Fibroblast of mammary gland (primary cell): ENCODE measurements around the gene HMGB2.

Source experiments
- DNase-seq: peaks from one replicate; pipeline ENCODE4 v3.0.0-alpha.2; 2010; ENCODE audit warnings: low read depth
- H3K4me3 ChIP-seq: 2 replicates; pipeline ENCODE4 v1.5.1; 2011; ENCODE audit warnings: low read depth, mild to moderate bottlenecking, low read length, moderate library complexity; ENCODE audit not compliant: control insufficient read depth
- TF ChIP-seq, protein P1 (sequence below): conservative IDR thresholded peaks from 2 replicates; pipeline ENCODE4 v1.5.1; 2011; ENCODE audit warnings: low read depth, low read length, inconsistent platforms; ENCODE audit not compliant: control insufficient read depth, insufficient read depth

Gene HMGB2

DNA sequence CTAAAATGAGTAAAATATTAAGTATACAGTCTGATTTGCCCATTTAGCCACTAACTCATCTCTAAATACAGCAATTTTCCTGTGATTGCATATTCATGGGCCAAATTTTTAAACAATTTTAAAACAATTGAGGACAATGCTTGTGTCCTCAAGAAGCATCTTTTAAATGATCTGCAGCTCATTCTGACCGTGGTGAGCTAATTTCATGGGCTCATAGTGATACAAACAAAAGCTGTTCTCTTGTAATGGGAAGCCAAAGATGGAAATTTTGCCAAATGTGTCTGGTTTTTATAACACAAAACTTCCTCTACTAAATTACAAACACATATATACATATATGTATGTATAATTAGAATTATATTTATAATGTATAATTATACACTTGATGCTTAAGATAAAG lies 39.7 kb downstream of the HMGB2 start:
- no peak for DNase-seq
- no peak overlapping the region for H3K4me3 ChIP-seq
- TF ChIP-seq, protein P1, sequence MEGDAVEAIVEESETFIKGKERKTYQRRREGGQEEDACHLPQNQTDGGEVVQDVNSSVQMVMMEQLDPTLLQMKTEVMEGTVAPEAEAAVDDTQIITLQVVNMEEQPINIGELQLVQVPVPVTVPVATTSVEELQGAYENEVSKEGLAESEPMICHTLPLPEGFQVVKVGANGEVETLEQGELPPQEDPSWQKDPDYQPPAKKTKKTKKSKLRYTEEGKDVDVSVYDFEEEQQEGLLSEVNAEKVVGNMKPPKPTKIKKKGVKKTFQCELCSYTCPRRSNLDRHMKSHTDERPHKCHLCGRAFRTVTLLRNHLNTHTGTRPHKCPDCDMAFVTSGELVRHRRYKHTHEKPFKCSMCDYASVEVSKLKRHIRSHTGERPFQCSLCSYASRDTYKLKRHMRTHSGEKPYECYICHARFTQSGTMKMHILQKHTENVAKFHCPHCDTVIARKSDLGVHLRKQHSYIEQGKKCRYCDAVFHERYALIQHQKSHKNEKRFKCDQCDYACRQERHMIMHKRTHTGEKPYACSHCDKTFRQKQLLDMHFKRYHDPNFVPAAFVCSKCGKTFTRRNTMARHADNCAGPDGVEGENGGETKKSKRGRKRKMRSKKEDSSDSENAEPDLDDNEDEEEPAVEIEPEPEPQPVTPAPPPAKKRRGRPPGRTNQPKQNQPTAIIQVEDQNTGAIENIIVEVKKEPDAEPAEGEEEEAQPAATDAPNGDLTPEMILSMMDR = no peak

DNA sequence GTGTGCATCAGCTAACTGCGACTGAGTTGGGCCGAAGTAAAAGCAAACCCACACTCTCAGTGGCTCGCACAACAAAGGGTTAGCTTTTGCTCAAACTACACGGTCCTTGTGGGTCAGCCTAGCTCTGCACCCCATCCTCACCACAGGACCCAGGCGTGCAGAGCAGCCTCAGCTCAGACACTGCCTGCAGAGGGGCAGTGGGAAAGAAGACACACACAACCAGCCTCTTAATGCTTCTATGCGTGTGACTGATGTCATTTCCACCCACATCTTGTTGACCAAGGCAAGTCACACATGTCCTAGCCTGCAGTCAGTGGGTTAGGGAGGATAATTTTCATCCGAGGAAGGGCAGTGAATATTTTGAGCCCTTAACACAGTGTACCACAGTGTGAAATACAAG lies 40.5 kb downstream of the HMGB2 start:
- no peak for DNase-seq
- TF ChIP-seq, protein P1 = no peak
- no peak overlapping the region for H3K4me3 ChIP-seq

DNA sequence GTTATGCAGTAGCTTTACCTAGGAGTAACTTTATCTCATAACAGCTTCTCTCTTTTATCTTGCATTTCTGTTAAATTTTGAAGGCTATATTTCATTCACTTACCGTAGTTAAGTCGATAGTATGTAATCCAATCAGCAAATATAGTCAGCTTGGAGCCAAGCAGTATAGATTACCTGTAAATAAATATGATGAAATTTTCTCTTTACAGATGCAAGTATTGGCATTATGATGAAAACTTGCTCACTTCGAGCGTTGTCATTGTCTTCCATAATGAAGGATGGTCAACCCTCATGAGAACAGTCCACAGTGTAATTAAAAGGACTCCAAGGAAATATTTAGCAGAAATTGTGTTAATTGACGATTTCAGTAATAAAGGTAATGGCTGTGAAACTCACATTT lies 42.3 kb downstream of the HMGB2 start:
- no peak for DNase-seq
- H3K4me3 ChIP-seq = no peak overlapping the region
- TF ChIP-seq, protein P1 = no peak

DNA sequence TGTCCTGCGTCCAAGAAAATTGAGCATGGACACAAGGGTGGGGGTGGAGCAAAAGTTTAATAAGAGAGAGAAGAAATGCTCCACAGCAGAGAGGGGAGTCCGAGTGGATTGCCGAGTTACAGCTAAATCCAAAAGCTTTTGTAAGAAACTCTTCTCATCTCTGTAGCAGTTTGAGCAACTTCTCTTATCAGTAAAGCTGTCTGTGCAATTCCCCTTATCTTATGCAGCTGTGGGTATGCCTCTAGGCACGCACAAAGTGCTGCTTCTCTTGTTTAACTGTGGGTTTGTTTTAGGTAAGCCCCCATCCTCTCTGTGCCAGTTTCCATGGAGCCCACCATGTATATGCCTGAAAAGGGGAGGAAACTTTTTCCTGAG lies 44.8 kb downstream of the HMGB2 start:
- H3K4me3 ChIP-seq = no peak overlapping the region
- DNase-seq = no peak
- TF ChIP-seq, protein P1 = no peak

DNA sequence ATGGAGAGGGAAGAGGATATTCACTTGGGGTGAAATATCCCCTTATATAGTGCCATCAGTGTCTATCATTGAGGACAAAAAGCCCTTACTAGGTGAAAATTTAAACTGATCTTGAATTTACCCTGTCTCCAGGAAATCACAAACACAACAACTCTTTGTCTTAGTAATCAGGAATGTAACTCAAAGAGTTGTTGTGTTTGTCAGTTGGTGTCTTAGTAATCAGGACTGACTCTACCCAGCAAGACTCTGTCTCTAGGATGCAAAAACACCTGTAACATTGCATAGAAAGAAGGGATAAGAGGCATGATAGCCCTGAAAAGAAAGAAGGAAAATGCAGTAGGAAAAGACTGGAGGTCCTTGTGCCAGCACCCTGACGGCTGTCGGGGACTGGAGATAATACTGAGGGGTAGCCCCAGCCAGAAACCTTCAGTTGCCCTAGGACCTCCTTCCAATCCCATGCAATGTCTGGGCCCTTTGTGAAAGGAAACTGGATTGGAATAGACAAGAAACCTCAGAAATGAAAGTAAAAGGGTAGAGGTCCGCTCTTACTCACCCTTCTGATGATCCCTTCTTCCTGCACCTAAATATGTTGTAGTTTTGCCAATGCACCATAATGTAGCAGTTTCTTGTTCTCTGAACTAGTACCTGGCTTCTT lies 45.3 kb downstream of the HMGB2 start:
- TF ChIP-seq, protein P1 = no peak
- DNase-seq = no peak
- no peak overlapping the region for H3K4me3 ChIP-seq

DNA sequence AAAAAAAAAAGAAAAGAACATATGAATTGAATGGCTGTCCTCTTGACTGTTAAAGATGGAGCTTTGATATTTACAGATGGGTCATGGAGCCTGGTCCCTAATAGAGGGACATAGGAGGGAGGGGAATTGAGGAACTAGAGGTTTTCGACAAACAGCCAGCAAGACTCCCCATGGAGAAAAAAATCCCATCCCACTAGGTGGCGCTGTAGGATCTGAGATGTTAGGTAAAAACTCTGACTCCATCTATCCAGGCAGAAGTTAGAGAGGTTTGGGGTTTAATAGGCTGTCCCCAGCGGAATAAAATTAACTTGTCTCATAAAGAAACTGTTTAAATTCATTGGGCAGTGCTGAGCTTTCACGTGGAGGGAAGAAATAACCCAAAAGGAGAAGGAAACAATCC lies 45.9 kb downstream of the HMGB2 start:
- DNase-seq = peak; percentile 72
- TF ChIP-seq, protein P1 = peak; percentile 60
- no peak overlapping the region for H3K4me3 ChIP-seq

DNA sequence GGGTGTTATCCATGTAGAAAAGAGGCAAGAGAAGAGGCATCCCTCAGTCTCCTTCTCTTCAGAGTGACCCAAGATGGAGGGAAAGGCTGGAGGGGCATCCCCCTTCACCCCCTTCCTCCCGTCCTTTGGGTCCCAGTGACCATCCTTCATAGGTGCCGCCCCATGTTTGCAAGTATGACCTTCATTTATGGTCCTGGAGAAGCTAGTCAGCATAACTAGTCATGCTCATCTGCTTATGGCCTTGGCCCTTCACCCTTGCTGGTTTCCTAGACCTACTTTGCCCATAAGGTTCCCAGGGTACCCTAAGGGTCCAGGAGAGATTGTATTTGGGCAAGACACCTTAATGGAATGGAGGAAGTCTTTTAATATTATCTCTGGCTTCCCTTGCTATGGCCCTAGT lies 46.7 kb downstream of the HMGB2 start:
- DNase-seq = no peak
- TF ChIP-seq, protein P1 = no peak
- H3K4me3 ChIP-seq = no peak overlapping the region
